ENCODE measurements around the gene BLOC1S4.
"Not testable (repeated sequence)": the region's sequence is repeated elsewhere in the genome, so short reads cannot be mapped to it uniquely, and the experiment has no call there.

BLOC1S4 gene

DNA sequence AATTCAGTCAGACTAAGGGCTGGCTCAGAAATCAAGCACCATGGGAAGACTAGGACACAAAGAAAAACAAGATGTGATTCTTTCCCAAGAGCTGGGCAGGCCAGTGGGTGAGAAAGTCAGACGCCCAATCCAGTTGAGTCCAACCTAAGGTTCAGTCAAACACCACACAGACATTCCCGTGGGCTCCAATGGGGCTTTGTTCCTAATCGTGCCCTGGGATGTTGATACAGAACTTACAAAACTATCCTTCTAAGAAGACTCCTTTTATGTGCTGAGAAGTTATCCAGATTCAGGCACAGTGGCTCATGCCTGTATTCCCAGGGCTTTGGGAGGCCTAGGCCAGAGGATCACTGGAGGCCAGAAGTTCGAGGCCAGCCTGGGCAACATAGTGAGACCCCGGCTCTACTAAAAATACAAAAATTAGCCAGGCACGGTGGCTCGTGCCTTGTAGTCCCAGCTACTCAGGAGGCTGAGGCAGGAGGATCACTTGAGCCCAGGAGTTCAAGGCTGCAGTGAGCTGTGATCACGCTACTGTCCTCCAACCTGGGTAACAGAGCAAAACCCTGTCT, 3.7 kb downstream of the BLOC1S4 start:
- no peak for DNase-seq

DNA sequence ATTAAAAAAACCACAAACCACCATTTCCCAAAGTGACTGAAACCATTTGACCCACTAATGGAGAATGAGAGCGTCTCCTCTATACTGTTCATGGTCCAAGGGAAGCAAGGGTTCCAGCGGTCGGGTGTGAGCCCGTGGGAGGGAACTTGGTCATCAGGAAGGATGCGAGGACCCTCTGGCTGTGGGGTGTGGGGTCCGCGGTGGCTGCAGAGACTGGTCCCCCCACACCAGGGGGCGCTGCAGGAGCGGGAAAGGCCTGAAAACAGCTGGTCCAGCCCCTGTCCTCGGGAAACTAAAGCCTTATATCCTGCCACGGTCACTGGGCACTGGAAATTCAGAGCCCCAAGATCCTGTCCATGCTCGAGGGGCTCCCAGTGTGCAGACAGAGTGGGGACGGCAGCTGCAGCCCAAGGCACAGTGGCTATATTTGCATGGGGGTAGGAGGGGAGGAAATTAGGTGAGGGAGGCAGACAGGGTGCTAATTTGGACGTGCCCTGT, 4.3 kb downstream of the BLOC1S4 start:
- DNase-seq: peak; percentile 50

DNA sequence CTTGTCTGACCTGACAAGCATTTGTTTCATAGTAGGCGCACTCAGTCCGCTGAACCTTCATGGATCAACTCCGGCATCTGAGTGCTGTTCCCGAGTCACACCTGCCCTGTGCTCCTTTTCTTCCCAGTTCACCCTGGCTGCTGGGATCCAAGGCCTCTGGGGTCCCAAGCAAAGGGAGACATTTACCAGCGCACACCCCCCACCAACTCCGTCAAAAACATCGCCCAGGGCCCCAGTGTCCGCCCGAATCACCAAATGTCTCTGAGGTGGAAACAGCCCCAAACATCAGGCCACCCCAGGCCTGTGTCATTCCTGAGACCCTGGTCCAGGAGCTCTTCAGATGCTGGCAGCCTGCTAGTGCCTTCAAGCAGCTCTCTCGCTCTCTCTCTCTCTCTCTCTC, 5.1 kb downstream of the BLOC1S4 start:
- no peak for DNase-seq

DNA sequence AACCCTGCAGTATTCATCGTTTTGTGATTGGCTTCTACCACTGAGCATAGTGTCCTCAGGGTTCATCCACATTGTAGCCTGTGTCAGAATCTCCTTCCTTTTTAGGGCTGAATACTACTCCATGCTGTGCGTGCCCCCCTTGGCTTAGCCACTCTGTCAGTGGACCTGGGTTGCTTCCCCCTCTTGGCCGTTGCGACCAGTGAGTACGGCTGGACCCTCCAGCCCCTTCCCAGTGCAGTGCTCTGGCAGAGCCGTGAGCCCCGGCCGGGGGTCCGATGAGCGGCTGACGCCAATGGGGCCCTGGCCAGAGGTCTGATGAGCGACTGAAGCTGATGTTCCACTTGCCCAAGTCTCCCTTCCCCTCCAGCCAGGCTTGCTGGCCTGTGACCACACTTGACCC, 6.9 kb downstream of the BLOC1S4 start:
- DNase-seq: no peak

DNA sequence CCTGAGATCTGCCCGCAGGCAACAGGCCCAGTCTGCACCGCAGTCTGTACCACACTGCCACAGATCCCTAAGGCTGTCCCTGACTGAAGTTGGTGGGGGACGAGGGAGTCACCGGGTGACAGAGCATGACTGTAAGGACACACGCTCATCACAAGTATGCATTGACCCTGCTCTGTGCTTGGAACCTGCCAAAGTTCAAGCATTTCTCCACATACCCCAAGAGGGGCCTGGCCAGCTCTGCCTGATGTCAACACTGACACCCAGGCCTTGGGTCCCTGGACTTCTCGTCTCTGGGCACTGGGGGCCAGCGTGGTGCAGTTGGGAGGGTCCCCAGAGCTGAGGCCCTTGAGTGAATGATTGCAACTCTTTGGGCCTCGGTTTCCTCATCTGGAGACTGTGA, 7.9 kb downstream of the BLOC1S4 start:
- no peak for DNase-seq

DNA sequence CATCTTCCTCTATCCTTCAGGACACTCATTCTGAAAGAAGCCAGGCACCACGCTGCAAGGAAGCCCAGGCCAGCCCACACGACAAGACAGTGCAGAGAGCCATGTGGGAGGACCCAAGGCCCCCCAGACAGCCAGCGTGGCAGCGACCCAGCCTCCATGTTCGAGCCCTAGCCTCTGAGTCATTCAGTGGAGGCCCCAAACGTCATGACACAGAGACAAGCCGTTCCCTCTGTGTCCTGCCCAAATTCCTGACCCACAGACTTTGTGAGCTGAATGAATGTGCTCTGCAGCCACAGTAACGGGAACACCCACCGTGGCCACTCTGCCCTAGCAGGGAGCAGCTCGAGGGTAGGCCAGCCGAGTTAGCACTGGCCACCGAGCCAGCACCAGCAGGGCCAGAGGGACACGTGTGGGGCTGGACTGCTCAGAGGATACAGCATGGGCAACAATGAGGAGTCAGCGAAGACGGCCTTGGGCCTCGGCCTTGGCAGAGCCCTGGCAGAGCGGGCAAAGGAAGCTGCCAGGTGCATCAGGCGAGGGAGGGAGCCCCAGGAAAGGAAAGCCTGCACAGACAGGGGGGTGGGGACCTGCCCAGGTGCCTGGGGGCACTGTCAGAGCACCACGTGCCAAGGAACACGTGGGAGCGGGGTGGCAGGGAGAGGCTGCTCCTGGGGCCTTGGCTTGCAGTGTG, 8.6 kb downstream of the BLOC1S4 start:
- no peak for DNase-seq

DNA sequence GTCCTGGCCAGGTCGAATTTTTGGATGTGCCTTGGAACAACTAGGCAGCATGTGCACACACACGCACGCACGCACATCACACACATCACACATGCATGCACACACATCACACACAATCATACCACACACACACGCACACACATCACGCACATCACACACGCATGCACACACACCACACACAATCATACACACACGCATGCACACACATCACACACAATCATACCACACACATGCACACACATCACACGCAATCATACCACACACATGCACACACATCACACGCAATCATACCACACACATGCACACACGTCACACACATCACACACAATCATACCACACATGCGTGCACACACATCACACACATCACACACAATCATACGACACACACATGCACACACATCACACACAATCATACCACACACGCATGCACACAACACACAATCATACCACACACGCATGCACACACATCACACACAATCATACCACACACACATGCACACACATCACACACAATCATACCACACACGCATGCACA, 9.5 kb downstream of the BLOC1S4 start:
- not testable (repeated sequence) for DNase-seq

DNA sequence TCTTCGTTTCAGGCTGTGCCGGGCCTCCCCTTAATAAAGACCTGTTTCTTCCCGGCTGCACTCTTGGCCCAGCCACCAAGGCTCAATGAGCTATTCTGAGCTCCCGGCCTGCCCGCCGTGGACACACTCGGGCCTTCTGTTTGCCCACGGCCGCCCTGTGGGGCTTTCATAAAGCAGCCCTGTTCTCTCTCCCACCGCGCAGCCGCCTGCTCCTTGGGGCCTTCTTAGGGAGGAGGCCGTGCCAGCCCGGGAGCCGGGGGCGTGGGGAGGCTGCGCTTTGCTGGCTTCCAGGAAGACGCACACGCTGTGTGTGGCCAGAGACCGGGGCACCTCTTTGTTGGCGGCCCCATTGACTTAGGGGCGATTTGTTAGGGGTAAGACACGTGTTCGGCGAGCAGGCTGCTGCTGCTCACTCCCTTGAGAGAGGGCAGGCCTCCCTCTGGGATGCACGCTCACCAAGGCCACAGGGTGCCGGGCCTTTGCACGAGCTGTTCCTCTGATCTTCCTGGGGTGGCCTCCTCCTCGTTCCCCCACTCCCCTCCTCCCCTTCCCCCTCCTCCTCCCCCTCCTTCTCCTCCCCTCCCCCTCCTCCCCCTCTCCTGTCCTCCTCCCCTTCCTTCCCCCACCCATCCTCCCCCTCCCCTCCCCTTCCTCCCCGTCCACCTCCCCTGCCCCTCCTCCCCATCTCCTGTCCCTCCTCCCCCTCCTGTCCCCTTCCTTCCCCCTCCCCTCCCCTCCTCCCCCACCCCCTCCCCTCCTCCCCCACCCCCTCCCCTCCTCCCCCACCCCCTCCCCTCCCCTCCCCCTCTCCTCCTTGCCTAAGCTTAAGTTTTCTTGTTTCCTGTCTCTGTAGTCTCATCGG, 11.3 kb downstream of the BLOC1S4 start:
- DNase-seq: no peak

DNA sequence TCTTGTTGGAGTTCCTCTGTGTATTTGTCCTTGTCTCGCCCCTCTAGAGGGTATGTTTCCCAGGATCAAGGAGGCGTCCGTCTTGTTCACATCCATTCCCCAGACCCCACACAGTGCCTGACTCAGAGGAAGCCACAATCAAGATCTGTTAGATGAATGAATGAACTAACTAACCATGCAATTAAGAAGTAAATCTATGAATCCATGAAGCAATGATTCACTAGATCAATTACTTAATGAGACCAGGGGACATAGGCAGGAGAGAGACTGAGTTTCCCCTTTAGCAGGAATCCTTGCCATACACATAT, 11.9 kb downstream of the BLOC1S4 start:
- DNase-seq: no peak

DNA sequence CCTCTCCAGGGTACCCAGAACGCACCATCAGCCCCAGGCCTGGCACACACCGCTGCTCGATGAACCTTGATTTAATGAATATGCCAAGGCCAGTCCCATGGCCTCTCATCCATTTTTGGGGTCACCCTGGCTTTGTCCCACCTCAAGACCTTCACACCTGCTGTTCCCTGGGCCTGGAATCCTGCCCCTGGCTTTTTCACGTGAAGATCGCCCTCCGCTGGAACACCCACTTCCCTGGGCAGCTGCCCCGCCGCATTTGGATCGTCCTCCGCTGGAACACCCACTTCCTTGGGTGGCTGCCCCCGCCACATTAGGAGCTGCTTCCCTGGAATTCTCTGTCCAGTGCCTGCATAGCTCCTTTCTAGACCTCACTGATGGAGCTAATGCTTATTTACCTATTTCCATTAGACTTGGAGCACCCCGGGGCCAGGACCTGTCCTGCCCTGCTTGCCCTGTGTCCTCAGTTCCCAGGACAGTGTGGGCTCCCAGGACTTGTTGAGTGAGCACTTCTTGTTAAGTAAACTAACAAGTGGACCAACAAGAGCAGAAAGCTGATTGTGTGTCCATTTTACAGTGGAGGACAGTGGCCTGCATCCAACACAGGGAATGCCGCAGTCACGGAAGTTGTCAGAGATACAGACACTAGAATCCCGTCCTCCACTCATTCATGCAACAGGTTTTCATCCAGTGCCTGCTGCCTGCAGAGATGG, 12.5 kb downstream of the BLOC1S4 start:
- no peak for DNase-seq

DNA sequence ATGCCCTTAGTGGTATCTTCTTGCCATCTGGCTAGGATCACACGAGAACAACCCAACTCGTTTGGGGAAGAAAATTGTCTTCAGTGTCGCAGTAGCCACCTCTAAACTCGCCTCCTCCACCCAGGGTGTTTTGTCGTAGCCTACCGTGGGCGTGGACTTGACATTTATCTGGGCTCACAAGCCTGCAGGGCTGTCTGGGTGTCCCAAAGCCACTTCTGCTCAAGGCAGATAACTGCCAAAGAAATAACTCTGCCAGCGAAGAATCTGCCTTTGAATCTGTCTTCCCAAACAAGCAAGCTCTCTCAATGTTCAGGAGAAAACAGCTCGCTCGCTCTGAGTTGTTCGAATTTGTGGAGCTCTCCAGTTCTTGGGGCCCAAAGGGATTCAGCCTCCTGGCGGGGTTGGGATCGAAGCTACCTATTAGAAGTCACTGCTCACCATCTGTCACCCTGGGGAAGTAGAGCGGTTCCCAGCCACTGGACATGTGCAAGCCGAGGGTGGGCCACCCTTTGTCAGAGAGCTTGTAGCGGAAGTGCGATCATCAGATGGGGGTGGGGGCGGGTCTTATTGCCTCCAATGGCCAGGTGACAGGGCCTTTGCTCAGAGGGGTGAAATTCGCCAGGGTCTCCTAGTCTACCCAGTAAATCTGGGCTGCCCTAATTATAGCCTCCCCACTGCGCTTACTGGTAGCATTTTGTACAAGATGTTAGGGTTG, 14.8 kb downstream of the BLOC1S4 start:
- no peak for DNase-seq

DNA sequence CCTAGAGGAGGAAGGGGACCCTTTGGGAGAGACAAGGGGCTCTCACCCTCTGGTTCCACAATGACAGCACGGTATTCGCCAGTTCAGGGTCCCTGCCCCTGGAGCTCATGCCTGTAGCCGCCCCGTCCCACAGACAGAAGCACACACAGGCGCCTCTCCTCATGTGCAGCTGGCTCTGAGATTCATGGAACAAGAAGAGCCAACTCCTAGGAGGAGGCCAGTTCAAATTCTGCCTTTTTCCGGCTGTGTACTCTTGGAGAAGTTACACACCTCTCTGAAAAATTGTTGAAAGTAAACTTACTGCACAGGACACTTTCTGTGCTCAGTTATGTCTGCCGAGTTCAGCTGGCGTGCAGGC, 15.3 kb downstream of the BLOC1S4 start:
- no peak for DNase-seq

DNA sequence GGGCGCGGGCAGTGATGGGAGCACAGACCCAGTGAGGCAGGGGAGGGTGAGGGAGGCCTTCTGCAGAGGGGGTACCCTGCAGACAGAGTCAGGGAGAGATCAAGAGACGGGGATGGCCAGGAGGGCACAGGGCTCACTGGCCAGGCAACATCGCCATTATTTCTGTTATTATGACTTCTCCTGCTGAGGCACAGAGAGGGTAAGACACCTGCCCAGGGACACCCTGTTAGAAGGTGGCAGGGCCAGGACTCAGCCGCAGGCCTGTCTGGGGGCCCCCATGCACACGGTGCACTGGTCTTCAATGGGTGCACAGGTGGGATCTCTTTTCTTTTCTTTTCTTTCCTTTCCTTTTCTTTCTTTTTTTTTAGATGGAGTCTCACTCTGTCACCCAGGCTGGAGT, 15.8 kb downstream of the BLOC1S4 start:
- DNase-seq: no peak

DNA sequence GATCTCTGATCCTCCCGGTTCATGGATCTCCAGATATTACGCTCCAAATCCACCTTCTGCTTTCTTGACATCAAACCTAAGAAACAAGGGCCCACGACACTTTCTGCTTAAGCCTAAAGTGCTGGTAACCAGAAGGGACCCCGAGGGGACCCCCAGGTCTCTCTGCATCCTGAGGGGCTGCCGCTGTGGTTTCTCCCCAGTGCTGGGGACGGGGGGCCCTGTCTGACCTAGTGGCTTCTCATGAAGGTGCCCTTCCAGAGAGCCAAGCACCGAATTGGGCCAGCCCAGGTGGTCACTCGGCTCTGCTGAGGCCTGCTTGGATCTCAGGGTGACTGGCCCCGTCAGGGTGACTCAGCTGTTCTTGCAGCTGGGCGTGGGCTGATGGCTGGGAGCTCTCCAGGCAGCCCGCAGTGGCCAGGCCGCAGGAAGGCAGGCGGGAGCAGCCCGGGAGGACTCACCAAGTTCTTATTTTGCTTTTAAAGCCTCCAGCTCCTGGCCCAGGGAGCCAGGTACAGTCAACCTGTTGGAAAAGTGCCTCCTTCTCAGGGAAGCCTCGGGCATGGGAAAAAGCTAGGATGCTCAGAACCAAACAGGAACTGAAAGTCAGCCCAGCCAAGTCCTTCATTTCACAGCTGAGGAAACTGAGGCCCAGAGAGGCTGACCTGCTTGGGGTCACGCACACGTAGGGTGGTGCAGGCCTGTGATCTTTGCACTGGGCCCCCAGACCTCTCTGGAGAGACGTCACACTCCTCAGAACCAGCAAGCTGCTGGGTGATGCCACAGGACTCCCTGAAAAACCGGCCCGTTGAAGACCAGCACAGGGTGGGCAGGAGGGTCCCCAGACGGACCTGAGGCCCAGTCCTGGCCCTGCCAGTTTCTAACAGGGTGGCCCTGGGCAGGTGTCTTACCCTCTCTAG, 16.7 kb downstream of the BLOC1S4 start:
- DNase-seq: no peak

DNA sequence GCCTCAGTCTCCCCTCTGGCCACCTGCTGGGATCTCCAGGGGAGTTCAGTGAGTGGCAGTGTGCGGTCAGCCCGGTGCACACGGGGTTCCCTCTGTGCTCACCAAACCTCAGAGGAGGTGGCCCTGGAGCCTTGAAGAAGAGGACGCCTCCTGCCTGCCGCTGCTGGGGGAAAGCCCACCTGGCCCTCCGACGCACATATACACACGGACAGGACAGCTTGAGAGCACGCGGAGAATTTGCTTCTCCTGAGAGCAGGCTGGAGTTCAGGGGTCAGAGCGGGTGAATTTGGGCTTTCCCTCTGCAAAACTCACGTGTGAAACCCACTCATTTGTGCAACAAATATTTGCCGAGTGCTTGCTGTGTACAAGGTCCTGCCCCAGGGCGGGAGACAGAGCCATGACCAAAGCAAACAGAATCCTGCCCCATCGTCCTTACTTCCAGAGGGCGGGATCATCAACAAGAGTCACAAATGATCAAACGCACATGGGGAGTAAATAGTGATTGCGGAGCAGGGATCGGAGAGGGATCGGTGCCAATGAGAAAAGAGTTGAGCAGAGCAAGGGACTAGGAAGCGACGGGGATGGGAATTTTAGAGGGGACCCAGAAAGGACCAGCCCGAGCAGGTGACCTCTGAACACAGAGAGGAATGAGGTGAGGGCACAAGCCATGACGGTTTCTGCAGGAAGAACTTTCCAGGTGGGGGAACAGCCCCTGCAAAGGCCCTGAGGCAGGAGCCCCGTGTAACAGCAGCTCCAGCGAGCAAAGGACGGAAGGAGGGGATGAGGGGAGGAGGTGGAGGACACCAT, 17.6 kb downstream of the BLOC1S4 start:
- DNase-seq: no peak

DNA sequence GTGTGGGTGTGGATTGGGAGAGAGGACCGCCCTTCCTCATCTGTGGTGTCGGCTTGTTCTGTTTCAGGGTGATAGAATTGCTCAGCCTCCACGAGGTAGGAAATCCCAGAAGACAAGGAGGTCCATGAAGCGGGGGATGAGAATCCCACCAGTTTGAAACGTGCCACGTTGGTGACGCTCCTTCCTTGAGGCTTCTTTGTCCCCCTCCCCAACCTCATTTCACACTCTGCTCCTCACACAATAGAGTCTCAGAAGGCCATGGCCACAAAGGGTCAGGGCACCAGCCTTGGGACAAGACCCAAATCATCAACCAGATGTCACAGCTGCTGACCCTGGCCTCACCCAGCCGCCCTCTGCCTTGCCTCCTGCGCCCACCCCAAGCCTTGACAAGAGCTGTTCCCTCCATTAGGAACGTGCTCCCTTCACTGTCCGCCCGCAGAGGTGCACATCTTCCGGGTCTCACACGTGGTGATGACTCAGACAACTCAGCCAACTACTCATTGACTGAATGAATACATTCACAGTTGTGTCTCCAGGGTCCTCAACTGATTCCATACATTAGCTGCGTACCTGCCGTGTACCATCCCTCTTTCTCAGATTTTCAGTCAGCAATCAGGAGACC, 18.3 kb downstream of the BLOC1S4 start:
- DNase-seq: no peak

DNA sequence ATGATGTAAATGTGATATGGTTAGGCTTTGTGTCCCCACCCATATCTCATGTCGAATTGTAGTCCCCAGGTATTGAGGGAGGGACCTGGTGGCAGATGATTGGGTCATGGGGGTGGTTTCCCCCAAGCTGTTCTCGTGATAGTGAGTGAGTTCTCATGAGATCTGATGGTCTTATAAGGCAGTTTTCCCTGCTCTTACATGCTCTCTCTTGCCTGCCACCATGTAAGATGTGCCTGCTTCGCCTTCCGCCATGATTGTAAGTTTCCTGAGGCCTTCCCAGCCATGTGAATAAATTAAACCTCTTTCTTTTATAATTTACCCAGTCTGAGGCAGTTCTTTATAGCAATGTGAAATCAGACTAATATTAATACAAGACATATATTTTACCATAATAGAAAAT, 23.9 kb downstream of the BLOC1S4 start:
- no peak for DNase-seq

DNA sequence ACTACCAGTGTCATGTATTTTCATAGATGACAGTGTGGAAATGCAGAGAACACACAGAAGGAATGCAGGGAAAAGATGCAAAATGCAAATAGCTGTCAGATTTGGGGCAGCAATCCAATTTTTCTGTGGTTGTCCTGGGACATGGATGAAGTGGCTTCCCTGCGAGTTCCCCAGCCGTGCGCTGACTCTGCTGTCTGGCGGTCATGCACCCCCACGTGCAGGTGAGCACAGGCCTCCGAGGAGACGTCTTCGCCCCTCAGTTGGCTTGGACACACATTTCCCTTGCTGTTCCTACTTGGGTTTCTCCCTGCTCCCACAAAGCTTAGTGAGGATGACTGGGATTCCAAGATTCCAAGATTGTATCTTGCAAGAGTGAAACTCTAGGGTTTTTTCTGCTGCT, 24.4 kb downstream of the BLOC1S4 start:
- DNase-seq: no peak

DNA sequence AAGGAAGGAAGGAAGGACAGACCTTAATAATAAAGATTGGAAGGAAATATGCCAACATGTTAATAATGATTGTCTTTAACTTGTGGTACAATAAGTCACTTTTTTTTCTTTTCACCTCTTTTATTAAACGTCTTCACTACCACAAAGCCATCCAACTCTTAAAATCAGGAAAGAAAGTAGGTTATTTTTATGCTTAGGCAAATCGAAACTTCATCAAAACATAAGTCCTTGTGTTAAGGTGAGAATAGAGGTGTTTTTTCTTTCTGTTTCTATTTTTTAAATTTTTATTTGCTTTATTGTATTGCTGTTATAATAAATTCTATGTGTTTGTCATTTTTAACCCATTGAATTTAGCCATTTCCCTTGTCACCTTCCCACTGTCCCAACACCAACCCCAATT, 26.5 kb downstream of the BLOC1S4 start:
- DNase-seq: no peak

DNA sequence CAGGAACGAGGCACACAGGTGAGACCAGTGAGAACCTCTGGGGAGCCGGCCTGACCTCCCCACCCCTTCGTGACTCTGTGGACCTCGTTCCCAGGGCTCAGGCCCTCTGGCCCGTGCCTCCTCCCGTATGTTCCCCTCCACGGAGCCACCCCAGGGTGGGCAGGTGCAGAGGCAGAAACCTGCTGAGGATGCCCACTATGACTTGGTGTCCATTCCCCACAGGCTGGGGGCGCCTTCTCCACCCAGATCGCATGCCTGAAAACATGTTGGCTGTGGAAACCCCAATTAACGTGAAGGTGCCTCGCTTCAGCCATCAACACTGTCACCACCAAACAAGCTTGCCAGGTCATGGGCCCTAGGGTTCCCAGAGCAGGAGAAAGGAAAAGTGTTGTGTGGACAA, 27.0 kb downstream of the BLOC1S4 start:
- no peak for DNase-seq
